Heart right ventricle (tissue), 16 donors: ENCODE measurements around the gene DIPK2B. TPM values are rescaled to one million over a fixed set of nuclear protein-coding genes. Genes with fewer than 3 reads are reported as not detected.

ENCODE experiments used
- ATAC-seq, 8 donors: fragments of 200-7000 bp; cut with Tn5 transposase; one replicate each; pipeline ENCODE4 v1.9.1; 2020; ENCODE audit warnings: mild to moderate bottlenecking in 8 of 8, moderate library complexity in 8 of 8, moderate number of reproducible peaks in 1 of 8
- DNase-seq, 2 donors: peaks; one replicate each; pipeline ENCODE4 v3.0.0-alpha.2; 2020
- H3K27ac ChIP-seq, 10 donors: fragments of 200-600 bp; sonication (generic) in 2 of 10; one replicate each; pipeline versions ENCODE4 v1.5.0 to v1.8.0; 2020 to 2022; ENCODE audit warnings: mild to moderate bottlenecking in 3 of 10
- H3K27me3 ChIP-seq, 7 donors: fragments of 200-600 bp; one replicate each; pipeline ENCODE4 v1.8.0; 2021 to 2022; ENCODE audit warnings: mild to moderate bottlenecking in 2 of 7
- H3K36me3 ChIP-seq, 9 donors: fragments of 200-600 bp; sonication (generic) in 1 of 9; one replicate each; pipeline versions ENCODE4 v1.5.0 to v1.8.0; 2020 to 2022; ENCODE audit warnings: mild to moderate bottlenecking in 2 of 9
- H3K4me1 ChIP-seq, 9 donors: fragments of 200-600 bp; sonication (generic) in 1 of 9; one replicate each; pipeline versions ENCODE4 v1.5.0 to v1.8.0; 2020 to 2022; ENCODE audit warnings: mild to moderate bottlenecking in 4 of 9
- H3K4me3 ChIP-seq, 10 donors: fragments of 200-600 bp; sonication (generic) in 2 of 10; one replicate each; pipeline versions ENCODE4 v1.5.0 to v1.8.0; 2020 to 2022; ENCODE audit warnings: mild to moderate bottlenecking in 7 of 10, moderate library complexity in 2 of 10
- H3K9me3 ChIP-seq, 11 donors: fragments of 200-600 bp in 10 of 11; sonication (generic) in 2 of 11; one replicate each; pipeline versions ENCODE4 v1.5.0 to v1.8.0; 2013 to 2022; ENCODE audit warnings: mild to moderate bottlenecking in 2 of 11, control low read depth in 1 of 11, moderate library complexity in 1 of 11
- WGBS, 2 donors: extraction: QIAGEN DNeasy Blood & Tissue Kit; methylation state at CpG; one replicate each; pipeline ENCODE4 v1.1.7; 2013; ENCODE audit warnings: inconsistent platforms in 1 of 2; 5-methylcytosine and 5-hydroxymethylcytosine counted together
- intact Hi-C, 10 donors: fragments of 100-400 bp; cut with DNase I; formaldehyde crosslinking; loops; one replicate each; pipeline versions ENCODE4 v1.11.1 to v1.14.2; 2022
- polyA plus RNA-seq, 2 donors: library from polyadenylated mRNA; stranded (reverse); fragments of 200-250 nt; gene quantifications; one replicate each; pipeline ENCODE4 v1.2.3, GENCODE V29; 2013
- total RNA-seq, 10 donors: library from RNA; stranded (reverse); fragmentation: NEBNext Ultra II Directional in 3 of 10; extraction: Animal tissue kit (Norgen Biotek cat#: 25700) in 3 of 10; gene quantifications; one replicate each; pipeline versions ENCODE4 v1.2.1 to v1.2.4, GENCODE V29; 2021 to 2023
- TF ChIP-seq, protein P1 (sequence below), 9 donors: fragments of 200-600 bp; sonication (generic) in 2 of 9; IDR thresholded peaks; one replicate each; pipeline versions ENCODE4 v1.5.0 to v1.8.0; 2021 to 2022; ENCODE audit warnings: antibody characterized with exemption in 9 of 9, mild to moderate bottlenecking in 5 of 9, moderate library complexity in 1 of 9
- donor health status: Arrhythmogenic right ventricular cardiomyopathy.
- donor health status: ischemic (EF 13 %, LVEDD 7.1; RV severe dilation, severe dysfunction).
- donor health status: healthy with polysubstance abuse.
- donor health status: DM: no; HTN: yes; CAD: no.
- donor health status: DM: no; HTN: no; CAD: no.
- donor health status: ischemic (EF 25% LVEDD 6.9; RV normal size, moderate dysfunction).
- donor health status: ischemic (EF 25% LVEDD 5.7; RV mildly dilated, moderate dysfunction).
- donor health status: healthy.
- donor health status: DM: yes; HTN: yes; CAD: no.
- donor health status: Ischemic cardiomyopathy.
- donor health status: ischemic (EF 35%, LVEDD 5.7; RV mildly dilated, moderate dysfunction).
- donor health status: nonischemic (EF 11% LVEDD 7.7; RV severe dilation, severe dysfunction).
- donor health status: DM: yes; HTN: yes; CAD: no.
- donor health status: PGD.
- donor health status: ischemic (EF 29% LVEDD 5.4; RV normal size, mild dysfunction).
- donor health status: nonischemic (EF 23%, LVEDD 6.1; RV moderate dilation, normal function).

DIPK2B gene
- total and polyA plus RNA-seq, 12 donors, result 9.3 to 31.7 (median 16.1) TPM

DNA sequence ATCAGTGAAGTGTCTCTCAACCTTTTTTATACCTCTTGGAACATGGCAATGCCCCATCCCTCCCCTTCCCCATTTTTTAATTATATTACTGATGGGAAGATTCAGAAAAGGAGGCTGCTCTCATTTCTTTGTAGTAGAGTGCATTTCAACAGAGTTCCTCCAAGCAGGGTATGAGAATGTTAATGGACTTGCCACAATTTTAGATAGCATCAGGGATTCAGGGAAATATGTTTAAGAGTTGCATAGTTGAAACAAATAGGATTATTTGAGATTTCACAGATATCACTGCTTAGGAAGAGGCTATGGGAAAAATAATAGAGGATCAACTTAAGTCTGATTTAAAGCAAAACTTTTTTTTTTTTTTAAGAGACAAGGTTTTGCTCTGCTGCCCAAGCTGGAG is 46.2 kb downstream of the DIPK2B start:
- no peaks in the 10 kb centered on the region for H3K4me1 ChIP-seq
- no peak overlapping the region for H3K27ac ChIP-seq
- no peak overlapping the region for H3K4me3 ChIP-seq
- no peak for ATAC-seq
- no peaks in the 10 kb centered on the region for H3K9me3 ChIP-seq
- peaks cover 0 to 6% (median 0%) of the 10 kb centered on the region in 9 donors for H3K36me3 ChIP-seq
- H3K27me3 ChIP-seq, result peaks cover 0 to 6% (median 0%) of the 10 kb centered on the region in 7 donors
- DNase-seq, result no peak
- intact Hi-C loops, result no loop called here
- TF ChIP-seq, protein P1, sequence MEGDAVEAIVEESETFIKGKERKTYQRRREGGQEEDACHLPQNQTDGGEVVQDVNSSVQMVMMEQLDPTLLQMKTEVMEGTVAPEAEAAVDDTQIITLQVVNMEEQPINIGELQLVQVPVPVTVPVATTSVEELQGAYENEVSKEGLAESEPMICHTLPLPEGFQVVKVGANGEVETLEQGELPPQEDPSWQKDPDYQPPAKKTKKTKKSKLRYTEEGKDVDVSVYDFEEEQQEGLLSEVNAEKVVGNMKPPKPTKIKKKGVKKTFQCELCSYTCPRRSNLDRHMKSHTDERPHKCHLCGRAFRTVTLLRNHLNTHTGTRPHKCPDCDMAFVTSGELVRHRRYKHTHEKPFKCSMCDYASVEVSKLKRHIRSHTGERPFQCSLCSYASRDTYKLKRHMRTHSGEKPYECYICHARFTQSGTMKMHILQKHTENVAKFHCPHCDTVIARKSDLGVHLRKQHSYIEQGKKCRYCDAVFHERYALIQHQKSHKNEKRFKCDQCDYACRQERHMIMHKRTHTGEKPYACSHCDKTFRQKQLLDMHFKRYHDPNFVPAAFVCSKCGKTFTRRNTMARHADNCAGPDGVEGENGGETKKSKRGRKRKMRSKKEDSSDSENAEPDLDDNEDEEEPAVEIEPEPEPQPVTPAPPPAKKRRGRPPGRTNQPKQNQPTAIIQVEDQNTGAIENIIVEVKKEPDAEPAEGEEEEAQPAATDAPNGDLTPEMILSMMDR (IDR thresholded peaks at IDR 0.05), result no peak

DNA sequence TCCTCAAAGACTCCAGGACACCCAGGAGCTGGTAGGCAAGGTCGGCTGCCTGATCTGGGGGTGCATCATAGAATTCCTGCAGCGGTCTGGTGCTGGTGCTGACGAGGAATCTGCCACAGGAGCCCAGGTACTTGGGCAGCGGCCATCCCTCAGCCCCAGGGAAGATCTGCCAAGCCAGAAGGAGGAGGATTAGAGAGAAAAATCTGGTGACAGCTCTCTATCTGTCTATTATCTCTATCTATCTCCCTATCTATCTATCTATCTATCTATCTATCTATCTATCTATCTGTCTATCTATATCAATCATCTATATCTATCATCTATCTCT is 46.7 kb downstream of the DIPK2B start:
- H3K4me1 ChIP-seq, result no peaks in the 10 kb centered on the region
- no peak overlapping the region for H3K27ac ChIP-seq
- H3K27me3 ChIP-seq, result peaks cover 0 to 5% (median 0%) of the 10 kb centered on the region in 7 donors
- intact Hi-C loops, result no loop called here
- WGBS, 2 donors, result 90 to 93% methylated on average over 4 of the region's 4 CpGs
- DNase-seq (no peak), ATAC-seq (no peak)
- H3K4me3 ChIP-seq, result no peak overlapping the region
- TF ChIP-seq, protein P1 (IDR thresholded peaks at IDR 0.05), result no peak
- H3K9me3 ChIP-seq, result no peaks in the 10 kb centered on the region
- H3K36me3 ChIP-seq, result peaks cover 0 to 6% (median 0%) of the 10 kb centered on the region in 9 donors
